PFSK-1 (cell line): ENCODE data around the gene AGPAT3.

Source experiments
- FOXP2 ChIP-seq: optimal IDR thresholded peaks from 2 replicates; pipeline ENCODE3; 2011; ENCODE audit warnings: borderline replicate concordance, control low read depth, inconsistent platforms; ENCODE audit not compliant: insufficient read depth; ENCODE audit errors: extremely low read length, extremely low read depth
- POLR2AphosphoS5 ChIP-seq: IDR thresholded peaks from 2 replicates; pipeline ENCODE4 v1.6.1; 2012; ENCODE audit warnings: low read depth, mild to moderate bottlenecking, control low read depth, low read length, moderate library complexity
- REST ChIP-seq, 2 experiments: IDR thresholded peaks; 2 replicates each; pipeline versions ENCODE4 v1.6.1 to v1.8.0; 2011 to 2012; ENCODE audit warnings: low read depth in 2 of 2, low read length in 2 of 2, control low read depth in 1 of 2, inconsistent platforms in 1 of 2, mild to moderate bottlenecking in 1 of 2, moderate library complexity in 1 of 2; ENCODE audit not compliant: insufficient read depth in 1 of 2
- SIN3A ChIP-seq: IDR thresholded peaks from 2 replicates; pipeline ENCODE4 v1.6.1; 2012; ENCODE audit warnings: mild to moderate bottlenecking, low read length, moderate library complexity, borderline replicate concordance; ENCODE audit not compliant: insufficient read depth
- TAF1 ChIP-seq: IDR thresholded peaks from 2 replicates; pipeline ENCODE4 v1.6.1; 2012; ENCODE audit warnings: low read length, control low read depth, borderline replicate concordance; ENCODE audit not compliant: insufficient read depth

Gene AGPAT3

GRCh38 chr21:43877936-43878575, 13.0 kb downstream of the AGPAT3 start:
- TF ChIP-seq TAF1: no peak
- no peak for TF ChIP-seq REST (IDR thresholded peaks at IDR 0.05; ENCODE audit: insufficient read depth in 1 of 2, low read depth in 2 of 2, low read length in 2 of 2)
- no peak for TF ChIP-seq POLR2AphosphoS5
- no peak for TF ChIP-seq SIN3A
- no peak for TF ChIP-seq FOXP2

DNA sequence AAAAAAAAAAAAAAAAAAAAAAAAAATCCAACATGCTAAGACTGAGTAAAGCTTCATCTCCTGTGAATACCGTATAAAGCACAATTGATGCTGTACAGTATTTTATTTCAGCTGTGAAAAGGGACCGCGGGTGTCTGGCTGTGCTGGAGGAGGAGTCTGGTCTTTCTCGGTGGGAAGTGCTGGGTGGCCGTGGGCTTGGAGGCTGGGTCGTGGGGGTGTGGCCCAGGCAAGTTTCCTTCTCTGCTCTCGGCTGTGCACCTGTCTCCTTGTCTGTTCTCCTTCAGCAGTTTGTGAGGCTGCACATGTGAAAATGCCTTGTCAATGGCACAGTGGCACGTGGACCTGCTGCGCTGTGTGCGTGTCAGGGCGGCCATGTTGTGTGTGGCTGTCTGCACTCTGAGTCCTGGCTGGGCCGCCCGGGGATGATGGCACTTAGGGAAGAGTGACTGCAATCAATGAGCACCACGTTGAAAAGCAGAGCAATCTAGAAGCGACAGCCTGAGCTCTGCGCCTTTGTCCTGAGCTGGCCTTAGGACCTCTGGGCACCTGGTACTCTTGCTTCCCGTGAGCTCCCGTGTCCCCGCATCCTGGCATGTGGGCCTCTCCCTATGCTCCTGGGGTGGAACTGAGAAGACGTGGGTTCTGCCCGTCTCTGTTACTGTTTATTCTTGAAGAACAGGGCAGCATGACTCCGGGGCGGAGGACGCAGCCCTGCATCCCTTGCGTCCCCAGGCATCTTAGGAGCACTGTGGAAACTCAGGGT, 14.5 kb downstream of the AGPAT3 start:
- TF ChIP-seq POLR2AphosphoS5 (no peak), FOXP2 (no peak), REST (IDR thresholded peaks at IDR 0.05; ENCODE audit: insufficient read depth in 1 of 2, low read depth in 2 of 2, low read length in 2 of 2) (no peak), TAF1 (no peak), SIN3A (no peak)

- TF ChIP-seq TAF1 (no peak), REST (IDR thresholded peaks at IDR 0.05; ENCODE audit: insufficient read depth in 1 of 2, low read depth in 2 of 2, low read length in 2 of 2) (no peak), FOXP2 (no peak), POLR2AphosphoS5 (no peak), SIN3A (no peak)
Observed at GRCh38 chr21:43880111-43880985, 15.3 kb downstream of the AGPAT3 start.

DNA sequence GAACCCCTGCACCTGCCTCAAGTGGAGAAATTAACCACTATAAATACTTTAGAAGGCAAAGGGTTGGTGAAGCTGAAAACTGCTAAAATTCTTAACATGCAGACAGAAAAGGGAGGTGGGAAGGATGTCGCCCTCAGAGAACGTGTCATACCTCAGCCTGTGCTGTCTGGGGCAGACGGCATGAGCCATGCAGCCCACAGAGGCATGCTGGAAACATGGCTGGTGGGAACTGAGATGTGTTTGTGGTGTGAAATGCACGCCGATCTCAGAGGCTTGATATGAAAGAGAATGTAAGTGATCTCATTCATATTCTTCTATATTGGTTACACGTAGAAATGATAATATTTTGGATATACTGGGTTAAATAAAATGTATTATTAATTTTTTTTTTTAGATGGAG, 16.3 kb downstream of the AGPAT3 start:
- TF ChIP-seq REST (IDR thresholded peaks at IDR 0.05; ENCODE audit: insufficient read depth in 1 of 2, low read depth in 2 of 2, low read length in 2 of 2) (no peak), FOXP2 (no peak), POLR2AphosphoS5 (no peak), TAF1 (no peak), SIN3A (no peak)
